ENCODE data around the gene HS6ST2. TPM values are rescaled to one million over a fixed set of nuclear protein-coding genes. Genes with fewer than 3 reads are reported as not detected.

HS6ST2 gene
- total RNA-seq, 1 donor from 2014 or later: 29.1 TPM

DNA sequence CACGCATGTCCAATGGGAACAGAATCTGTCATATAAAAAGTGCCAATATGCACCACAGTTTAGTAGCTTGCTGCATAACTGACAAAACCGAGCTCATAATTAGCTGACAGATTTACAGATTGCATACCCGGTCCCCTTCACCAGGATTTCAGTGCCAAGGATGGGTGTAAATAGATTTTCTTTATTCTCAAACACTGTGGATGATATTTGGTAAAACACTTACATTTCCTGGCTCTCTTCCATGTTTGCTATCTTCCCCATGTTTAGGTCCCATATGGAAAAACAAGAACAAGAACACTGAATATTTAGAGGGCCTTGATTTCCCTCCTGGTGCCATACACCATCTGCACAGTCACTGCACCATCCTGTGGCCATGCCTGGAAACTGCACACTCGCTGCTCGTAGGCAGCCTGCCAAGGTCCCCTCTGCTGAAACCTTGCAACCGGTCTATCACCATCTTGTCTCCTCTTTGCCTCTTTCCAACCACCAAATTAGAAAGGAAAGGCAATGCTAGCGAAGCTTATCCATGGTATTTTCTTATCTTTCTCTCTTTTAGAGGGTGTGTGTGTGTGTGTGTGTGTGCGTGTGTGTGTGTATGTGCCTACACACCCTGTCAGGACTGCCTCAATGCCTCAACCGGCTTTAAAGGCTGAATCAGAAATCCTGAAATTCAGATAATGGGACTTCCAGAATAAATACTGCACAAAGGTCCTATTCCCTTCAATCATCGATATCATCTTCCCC is 345.4 kb downstream of the HS6ST2 start:
- DNase-seq: peak; percentile 66

DNA sequence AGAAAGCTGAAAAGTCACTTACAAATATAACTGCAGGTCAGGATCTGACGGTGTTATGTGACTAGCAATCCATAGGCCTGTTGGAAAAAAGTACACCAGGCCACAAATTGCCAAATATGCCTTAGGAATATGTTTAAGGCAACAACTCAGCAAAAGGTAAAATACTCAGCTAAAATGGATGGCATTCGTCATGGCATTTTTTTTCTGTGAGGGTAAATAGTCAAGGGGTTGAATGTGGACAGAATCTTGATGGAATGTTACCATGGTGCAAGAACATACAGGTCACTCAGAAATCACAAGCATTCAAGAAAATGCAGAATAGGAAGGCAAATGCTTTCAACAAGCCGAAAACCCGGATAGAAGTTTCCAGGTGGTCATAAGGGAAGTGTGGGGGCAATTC is 347.9 kb downstream of the HS6ST2 start:
- no peak for DNase-seq

DNA sequence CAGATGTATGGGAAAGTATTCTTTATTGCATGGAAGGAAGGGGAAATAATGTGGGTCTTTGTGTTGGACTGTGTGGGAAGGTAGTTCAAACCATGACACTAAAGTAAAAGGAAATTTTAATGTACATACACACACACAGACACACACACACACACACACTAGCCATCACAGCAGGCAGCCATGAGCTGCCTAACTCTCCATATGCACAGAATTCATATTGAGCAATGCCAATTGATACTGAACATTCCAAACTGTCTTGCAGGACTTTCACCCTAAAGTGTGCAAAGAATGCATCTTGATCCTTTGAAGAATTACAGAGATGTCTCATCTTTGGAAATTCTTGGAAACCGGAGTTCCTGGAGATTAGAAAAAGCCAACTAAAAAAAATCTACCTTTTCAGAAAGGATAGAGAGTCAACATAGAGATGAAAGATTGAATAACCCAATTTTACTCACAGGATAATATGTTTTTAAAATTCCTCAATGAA is 349.0 kb downstream of the HS6ST2 start:
- DNase-seq: no peak

DNA sequence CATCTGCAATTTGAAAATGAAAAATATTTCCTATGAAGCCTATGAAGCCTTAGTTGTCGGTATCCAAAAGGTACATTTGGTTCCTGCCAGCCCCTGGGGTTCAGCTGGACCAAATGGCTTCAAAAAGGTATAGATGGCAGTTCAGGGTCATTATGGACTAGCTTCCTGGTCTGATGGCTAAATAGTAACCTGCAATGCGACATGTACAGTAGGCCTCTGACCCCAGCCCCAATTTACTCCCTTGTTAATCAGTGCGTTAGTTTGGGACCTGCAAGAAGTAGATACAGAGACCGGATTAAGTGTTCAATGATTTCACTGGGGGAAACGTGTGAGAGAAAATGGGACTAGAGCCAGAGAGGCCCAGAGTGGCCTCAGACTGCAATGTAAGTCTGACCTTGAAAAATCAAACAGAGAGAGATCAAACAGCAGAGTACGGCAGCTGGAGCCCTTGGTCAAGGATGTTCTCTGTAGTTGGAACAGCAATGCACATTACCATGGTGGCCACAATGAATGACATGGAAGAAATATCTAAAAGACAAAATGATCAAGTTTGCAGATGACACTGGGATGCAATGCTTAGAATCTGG is 354.6 kb downstream of the HS6ST2 start:
- no peak for DNase-seq

GRCh38 chrX:132602701-132603100 is 355.7 kb downstream of the HS6ST2 start:
- DNase-seq: peak; percentile 29

DNA sequence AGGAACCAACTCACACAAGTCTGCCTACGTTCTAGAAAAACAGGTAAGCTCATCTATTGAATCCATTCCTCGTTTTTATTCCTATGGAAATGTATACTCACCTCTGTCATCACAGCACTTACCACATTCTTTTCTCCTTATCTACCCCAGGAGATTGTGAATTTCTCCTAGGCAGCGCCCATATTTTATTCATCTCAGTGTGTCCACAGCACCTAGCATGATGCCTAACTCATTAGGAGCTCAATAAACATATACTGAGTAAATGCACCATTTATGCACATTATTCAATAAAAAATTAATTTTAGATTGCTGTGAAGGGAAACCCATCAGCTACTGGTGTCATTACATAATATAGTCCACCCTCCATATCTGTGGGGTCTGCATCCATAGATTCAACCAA is 363.4 kb downstream of the HS6ST2 start:
- DNase-seq: no peak

DNA sequence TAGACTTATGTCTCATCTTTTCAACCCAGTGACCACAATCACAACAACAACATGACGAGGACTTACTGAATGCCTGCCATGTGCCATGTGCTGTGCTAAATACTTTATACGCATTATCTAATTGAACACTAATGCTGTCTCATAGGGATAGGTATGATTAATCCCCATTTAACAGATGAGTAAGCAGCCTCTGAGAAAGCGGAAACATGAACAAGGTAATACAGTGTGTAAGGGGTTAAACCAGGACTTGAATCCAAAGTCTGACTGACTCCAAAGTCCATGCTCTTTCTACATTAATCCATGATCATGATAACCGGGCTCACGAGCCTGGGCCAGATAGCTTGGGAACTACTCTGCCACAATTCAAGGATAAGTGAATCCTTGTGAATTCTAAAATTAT is 364.3 kb downstream of the HS6ST2 start:
- DNase-seq: no peak

- DNase-seq: no peak
These were observed 365.5 kb downstream of the HS6ST2 start for GRCh38 chrX:132592880-132593279.

- DNase-seq: no peak
These were observed 366.6 kb downstream of the HS6ST2 start for GRCh38 chrX:132591719-132592275.

GRCh38 chrX:132590350-132591026 is 367.9 kb downstream of the HS6ST2 start:
- no peak for DNase-seq

GRCh38 chrX:132584936-132585335 is 373.5 kb downstream of the HS6ST2 start:
- DNase-seq: no peak

DNA sequence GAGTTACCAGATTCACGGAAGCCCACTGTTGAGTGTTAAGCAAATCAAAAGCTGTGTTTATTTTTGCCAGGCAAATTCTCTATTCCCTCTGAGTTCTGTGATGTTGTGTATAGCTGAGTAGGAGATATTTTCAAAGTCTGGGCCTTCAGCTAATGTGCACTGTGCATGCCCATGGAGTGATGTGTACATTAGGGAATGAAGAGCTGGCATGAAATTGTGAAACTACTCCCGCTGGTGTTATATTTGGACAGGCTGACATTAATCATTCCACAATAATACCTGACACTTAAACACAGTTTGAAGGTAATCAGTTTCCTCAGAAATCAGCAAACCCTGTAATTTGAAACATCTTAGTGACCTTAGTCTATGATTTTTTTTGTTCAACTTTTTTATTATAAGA is 381.5 kb downstream of the HS6ST2 start:
- peak; percentile 2 for DNase-seq

Small RNA genes within 50 kb of the gene (small RNA-seq; reads per million reads assigned to genes)
- gene RNU6-98P (ENCODE audit: low replicate concordance) (not detected), gene Z82205.1 (ENCODE audit: low replicate concordance) (not detected)

Other genes starting within 250 kb of the HS6ST2 start
- gene USP26, start 138.5 kb upstream of the HS6ST2 start, total RNA-seq: not detected

All from tongue (tissue), 3 donors.